ENCODE results near the gene ARSG.
"Not testable (repeated sequence)": the region's sequence is repeated elsewhere in the genome, so short reads cannot be mapped to it uniquely, and the experiment has no call there.

ARSG gene

GRCh38 chr17:68302666-68303065, 11.4 kb downstream of the ARSG start:
- DNase-seq (ENCODE audit: extremely low read depth in 1 of 2, low read depth in 1 of 2) = no peak

- DNase-seq (ENCODE audit: extremely low read depth in 1 of 2, low read depth in 1 of 2) = no peak
These were observed 13.4 kb downstream of the ARSG start for GRCh38 chr17:68304706-68305105.

- no peak for DNase-seq (ENCODE audit: extremely low read depth in 1 of 2, low read depth in 1 of 2)
These were observed 13.8 kb downstream of the ARSG start for GRCh38 chr17:68305142-68305541.

GRCh38 chr17:68306819-68307218, 15.5 kb downstream of the ARSG start:
- DNase-seq (ENCODE audit: extremely low read depth in 1 of 2, low read depth in 1 of 2) = no peak

GRCh38 chr17:68307443-68307842, 16.1 kb downstream of the ARSG start:
- no peak for DNase-seq (ENCODE audit: extremely low read depth in 1 of 2, low read depth in 1 of 2)

- not testable (repeated sequence) for DNase-seq (ENCODE audit: extremely low read depth in 1 of 2, low read depth in 1 of 2)
These were observed 17.2 kb downstream of the ARSG start for GRCh38 chr17:68308486-68308885.

GRCh38 chr17:68309066-68309670, 17.9 kb downstream of the ARSG start:
- not testable (repeated sequence) for DNase-seq (ENCODE audit: extremely low read depth in 1 of 2, low read depth in 1 of 2)

- peak in 1 of 2 donors; percentile 36 for DNase-seq (ENCODE audit: extremely low read depth in 1 of 2, low read depth in 1 of 2)
These were observed 18.9 kb downstream of the ARSG start for GRCh38 chr17:68310152-68310551.

- no peak for DNase-seq (ENCODE audit: extremely low read depth in 1 of 2, low read depth in 1 of 2)
These were observed 23.7 kb downstream of the ARSG start for GRCh38 chr17:68314916-68315535.

GRCh38 chr17:68315930-68316329, 24.6 kb downstream of the ARSG start:
- no peak for DNase-seq (ENCODE audit: extremely low read depth in 1 of 2, low read depth in 1 of 2)

- DNase-seq (ENCODE audit: extremely low read depth in 1 of 2, low read depth in 1 of 2) = no peak
These were observed 26.2 kb downstream of the ARSG start for GRCh38 chr17:68317458-68317857.

- no peak for DNase-seq (ENCODE audit: extremely low read depth in 1 of 2, low read depth in 1 of 2)
These were observed 27.1 kb downstream of the ARSG start for GRCh38 chr17:68318103-68318991.

GRCh38 chr17:68319410-68320162, 28.3 kb downstream of the ARSG start:
- no peak for DNase-seq (ENCODE audit: extremely low read depth in 1 of 2, low read depth in 1 of 2)

- DNase-seq (ENCODE audit: extremely low read depth in 1 of 2, low read depth in 1 of 2) = no peak
These were observed 29.1 kb downstream of the ARSG start for GRCh38 chr17:68320311-68320865.

GRCh38 chr17:68320943-68321555, 29.8 kb downstream of the ARSG start:
- no peak for DNase-seq (ENCODE audit: extremely low read depth in 1 of 2, low read depth in 1 of 2)

- no peak for DNase-seq (ENCODE audit: extremely low read depth in 1 of 2, low read depth in 1 of 2)
These were observed 30.3 kb downstream of the ARSG start for GRCh38 chr17:68321556-68321954.

GRCh38 chr17:68322630-68323029, 31.3 kb downstream of the ARSG start:
- no peak for DNase-seq (ENCODE audit: extremely low read depth in 1 of 2, low read depth in 1 of 2)

GRCh38 chr17:68324114-68324513, 32.8 kb downstream of the ARSG start:
- DNase-seq (ENCODE audit: extremely low read depth in 1 of 2, low read depth in 1 of 2) = no peak

- DNase-seq (ENCODE audit: extremely low read depth in 1 of 2, low read depth in 1 of 2) = no peak
These were observed 33.5 kb downstream of the ARSG start for GRCh38 chr17:68324654-68325336.

GRCh38 chr17:68325961-68326360, 34.7 kb downstream of the ARSG start:
- DNase-seq (ENCODE audit: extremely low read depth in 1 of 2, low read depth in 1 of 2) = no peak
